PC-3 (cell line): ENCODE data around the gene NECAB2. TPM values are rescaled to one million over a fixed set of nuclear protein-coding genes. Genes with fewer than 3 reads are reported as not detected.

Experiments
- ATAC-seq: fragments of 200-7000 bp; cut with Tn5 transposase; 2 replicates; pipeline ENCODE4 v1.9.1; 2020; ENCODE audit warnings: mild to moderate bottlenecking, moderate library complexity
- BruUV-seq: library from RNA; stranded (reverse); fragments of 400-500 nt; replicated peaks from 2 replicates; lab custom pipeline; 2021; lab: Mats Ljungman, UMichigan
- CTCF ChIA-PET: fragments of 300-600 bp; sonication (Branson Sonifier 250); formaldehyde crosslinking; loops from one replicate; lab custom pipeline; 2022; ENCODE audit warnings: antibody characterized with exemption; lab: Charles Lee
- POLR2A ChIA-PET: fragments of 300-600 bp; sonication (Branson Sonifier 250); formaldehyde crosslinking; loops from one replicate; lab custom pipeline; 2022; ENCODE audit warnings: antibody characterized with exemption; ENCODE audit not compliant: unreplicated experiment; lab: Charles Lee
- DNase-seq: peaks from one replicate; pipeline ENCODE4 v3.0.0-alpha.2; 2015
- H2AFZ ChIP-seq: fragments of 300-600 bp; sonication (generic); 2 replicates; pipeline ENCODE4 v1.6.0; 2016; ENCODE audit warnings: antibody characterized with exemption, low read length
- H3F3A ChIP-seq: fragments of 300-600 bp; sonication (generic); one replicate; pipeline ENCODE4 v1.6.0; 2017; ENCODE audit warnings: antibody characterized with exemption, low read length, control low read depth, mild to moderate bottlenecking; ENCODE audit not compliant: unreplicated experiment
- H3K27ac ChIP-seq: fragments of 300-600 bp; sonication (generic); 2 replicates; pipeline ENCODE4 v1.5.1; 2016; ENCODE audit warnings: mild to moderate bottlenecking, low read length
- H3K27me3 ChIP-seq: fragments of 300-600 bp; sonication (generic); 2 replicates; pipeline ENCODE4 v1.6.1; 2016; ENCODE audit warnings: low read length, mixed read lengths
- H3K36me3 ChIP-seq: fragments of 300-600 bp; sonication (generic); 2 replicates; pipeline ENCODE4 v1.6.1; 2016; ENCODE audit warnings: low read depth, mixed run types, low read length, mixed read lengths
- H3K4me1 ChIP-seq: fragments of 300-600 bp; sonication (generic); 2 replicates; pipeline ENCODE4 v1.5.1; 2016; ENCODE audit warnings: low read length; ENCODE audit not compliant: insufficient read depth
- H3K4me2 ChIP-seq: fragments of 300-600 bp; sonication (generic); 2 replicates; pipeline ENCODE4 v1.6.0; 2016; ENCODE audit warnings: low read length
- H3K4me3 ChIP-seq: fragments of 300-600 bp; sonication (generic); 2 replicates; pipeline ENCODE4 v1.5.1; 2016; ENCODE audit warnings: mild to moderate bottlenecking, low read length, mixed read lengths
- H3K79me2 ChIP-seq: fragments of 300-600 bp; sonication (generic); 2 replicates; pipeline ENCODE4 v1.6.1; 2017; ENCODE audit warnings: low read length, mixed read lengths
- H3K9ac ChIP-seq: fragments of 300-600 bp; sonication (generic); 2 replicates; pipeline ENCODE4 v1.6.0; 2016; ENCODE audit warnings: mild to moderate bottlenecking, low read length
- H3K9me2 ChIP-seq: fragments of 300-600 bp; sonication (generic); replicated peaks from 2 replicates; pipeline ENCODE4 v1.6.1; 2016; ENCODE audit warnings: mixed run types, low read length, mixed read lengths
- H3K9me3 ChIP-seq: fragments of 300-600 bp; sonication (generic); 2 replicates; pipeline ENCODE4 v1.6.1; 2016; ENCODE audit warnings: low read length, mixed read lengths
- H4K20me1 ChIP-seq: fragments of 300-600 bp; sonication (generic); 2 replicates; pipeline ENCODE4 v1.6.1; 2016; ENCODE audit warnings: low read length, mixed read lengths
- CTCF ChIP-seq: fragments of 300-600 bp; sonication (generic); conservative IDR thresholded peaks from 2 replicates; pipeline ENCODE4 v1.5.1; 2017; ENCODE audit warnings: antibody characterized with exemption, low read depth, mild to moderate bottlenecking, low read length
- EZH2 ChIP-seq: fragments of 300-600 bp; sonication (generic); IDR thresholded peaks from one replicate; pipeline ENCODE4 v1.6.1; 2017; ENCODE audit warnings: antibody characterized with exemption, mild to moderate bottlenecking, low read length; ENCODE audit not compliant: unreplicated experiment
- EZH2phosphoT487 ChIP-seq: fragments of 300-600 bp; sonication (generic); IDR thresholded peaks from 2 replicates; pipeline ENCODE4 v1.6.1; 2018; ENCODE audit warnings: mild to moderate bottlenecking, antibody characterized with exemption, low read length, borderline replicate concordance
- intact Hi-C: fragments of 100-400 bp; cut with micrococcal nuclease; formaldehyde crosslinking; loops from 2 replicates; pipeline ENCODE4 v1.9.0; 2023
- total RNA-seq: library from RNA; depleted of rRNA; stranded (reverse); fragments of >200 nt; gene quantifications from 2 replicates; pipeline ENCODE4 v1.2.3, GENCODE V29; 2014

Gene NECAB2
- total RNA-seq, 1 experiment from 2014 or later = 0.22 TPM

GRCh38 chr16:83963277-83964119 is 4.5 kb upstream of the NECAB2 start:
- Histone ChIP-seq H3K9ac (no peak overlapping the region), H3K4me1 (no peaks in the 10 kb centered on the region), H3F3A (no peaks in the 10 kb centered on the region), H3K36me3 (no peaks in the 10 kb centered on the region; the same call in 1 of the 2 replicates), H3K4me3 (no peak overlapping the region), H4K20me1 (no peaks in the 10 kb centered on the region), H3K79me2 (no peaks in the 10 kb centered on the region), H2AFZ (no peak overlapping the region), H3K9me3 (no peaks in the 10 kb centered on the region), H3K27ac (no peak overlapping the region), H3K9me2 (no peaks in the 10 kb centered on the region), H3K27me3 (no peaks in the 10 kb centered on the region), H3K4me2 (no peak overlapping the region)
- intact Hi-C loops = no loop called here
- TF ChIP-seq CTCF (no peak), EZH2 (no peak), EZH2phosphoT487 (no peak)
- ChIA-PET CTCF (no interaction called here), POLR2A (no interaction called here)
- BruUV-seq = no TSS peak
- DNase-seq (no peak), ATAC-seq (no peak)

GRCh38 chr16:83964684-83965443 is 3.2 kb upstream of the NECAB2 start:
- no peaks in the 10 kb centered on the region for H4K20me1 ChIP-seq
- no TSS peak for BruUV-seq
- H3K9me2 ChIP-seq = no peaks in the 10 kb centered on the region
- H3K27me3 ChIP-seq = no peaks in the 10 kb centered on the region
- intact Hi-C loops = no loop called here
- no peak for TF ChIP-seq EZH2phosphoT487
- no peak for TF ChIP-seq CTCF
- no peak for TF ChIP-seq EZH2
- no peaks in the 10 kb centered on the region for H3K79me2 ChIP-seq
- CTCF ChIA-PET = no interaction called here
- no peak overlapping the region for H3K4me3 ChIP-seq
- DNase-seq = no peak
- ATAC-seq = no peak
- H3K4me2 ChIP-seq = no peak overlapping the region
- no peaks in the 10 kb centered on the region for H3K4me1 ChIP-seq
- H3F3A ChIP-seq = no peaks in the 10 kb centered on the region
- H3K9ac ChIP-seq = no peak overlapping the region
- no peaks in the 10 kb centered on the region; the same call in 1 of the 2 replicates for H3K36me3 ChIP-seq
- no peaks in the 10 kb centered on the region for H3K9me3 ChIP-seq
- no peak overlapping the region for H3K27ac ChIP-seq
- POLR2A ChIA-PET = no interaction called here
- H2AFZ ChIP-seq = no peak overlapping the region
